Calu3 (cell line): Measurements from ENCODE around the gene MGST3. TPM values are rescaled to one million over a fixed set of nuclear protein-coding genes. Genes with fewer than 3 reads are reported as not detected.

Experiments
- BruUV-seq: library from RNA; stranded (reverse); fragments of 400-500 nt; replicated peaks from 2 replicates; lab custom pipeline; 2021; lab: Mats Ljungman, UMichigan
- CTCF ChIA-PET: fragments of 300-600 bp; sonication (Branson Sonifier 250); formaldehyde crosslinking; loops from one replicate; lab custom pipeline; 2022; ENCODE audit warnings: antibody characterized with exemption; lab: Charles Lee
- DNase-seq: peaks from one replicate; pipeline ENCODE4 v3.0.0; 2022
- H3K27ac Mint-ChIP-seq: one replicate; pipeline ENCODE4 v1.8.0; 2022; ENCODE audit warnings: mixed read lengths; ENCODE audit not compliant: unreplicated experiment
- H3K27me3 Mint-ChIP-seq: one replicate; pipeline ENCODE4 v1.8.0; 2022; ENCODE audit warnings: mixed read lengths; ENCODE audit not compliant: unreplicated experiment
- H3K36me3 Mint-ChIP-seq: one replicate; pipeline ENCODE4 v1.8.0; 2022; ENCODE audit warnings: mild to moderate bottlenecking, moderate library complexity, mixed read lengths; ENCODE audit not compliant: insufficient read depth, unreplicated experiment
- H3K4me1 Mint-ChIP-seq: one replicate; pipeline ENCODE4 v1.8.0; 2022; ENCODE audit warnings: mild to moderate bottlenecking, low read depth, mixed read lengths; ENCODE audit not compliant: unreplicated experiment
- H3K4me3 Mint-ChIP-seq: one replicate; pipeline ENCODE4 v1.8.0; 2022; ENCODE audit warnings: mild to moderate bottlenecking, low read depth, moderate library complexity, mixed read lengths; ENCODE audit not compliant: unreplicated experiment
- H3K9me3 Mint-ChIP-seq: one replicate; pipeline ENCODE4 v1.8.0; 2022; ENCODE audit warnings: low read depth, mixed read lengths; ENCODE audit not compliant: unreplicated experiment
- CTCF ChIP-seq: fragments of 200-600 bp; IDR thresholded peaks from one replicate; pipeline ENCODE4 v1.8.0; 2022; ENCODE audit warnings: antibody characterized with exemption; ENCODE audit not compliant: unreplicated experiment
- intact Hi-C: fragments of 100-400 bp; cut with micrococcal nuclease; formaldehyde crosslinking; loops from one replicate; pipeline ENCODE4 v1.10.0; 2022; ENCODE audit not compliant: unreplicated experiment
- total RNA-seq: library from RNA; stranded (reverse); gene quantifications from 2 replicates; pipeline ENCODE4 v1.2.3, GENCODE V29; 2022

MGST3 gene
- total RNA-seq, 1 experiment from 2014 or later = 136 TPM

- TF ChIP-seq CTCF = no peak
- H3K4me1 Mint-ChIP-seq = no peaks in the 10 kb centered on the region
- DNase-seq = no peak
- no peak overlapping the region for H3K4me3 Mint-ChIP-seq
- intact Hi-C loops = no loop called here
- no peaks in the 10 kb centered on the region for H3K27me3 Mint-ChIP-seq
- H3K27ac Mint-ChIP-seq = no peak overlapping the region
- no peaks in the 10 kb centered on the region for H3K36me3 Mint-ChIP-seq
- CTCF ChIA-PET = no interaction called here
- BruUV-seq = no TSS peak
- H3K9me3 Mint-ChIP-seq = no peaks in the 10 kb centered on the region
Observed at GRCh38 chr1:165629151-165629550, 1.9 kb upstream of the MGST3 start.

- BruUV-seq = TSS peak; percentile 88
- intact Hi-C loops = loop anchor here (2.0 to 10.0 kb wide), 2 partner anchors 67 to 215 kb away; no protein-coding TSS in a partner anchor
- no peak for DNase-seq
- no peaks in the 10 kb centered on the region for H3K36me3 Mint-ChIP-seq
- H3K4me3 Mint-ChIP-seq = no peak overlapping the region
- no peaks in the 10 kb centered on the region for H3K4me1 Mint-ChIP-seq
- CTCF ChIA-PET = interaction anchor here (0.8 to 0.9 kb wide), 2 partner anchors 28 to 33 kb away, joined by 3 read pairs; no protein-coding TSS in a partner anchor
- no peaks in the 10 kb centered on the region for H3K27me3 Mint-ChIP-seq
- H3K9me3 Mint-ChIP-seq = no peaks in the 10 kb centered on the region
- no peak for TF ChIP-seq CTCF
- no peak overlapping the region for H3K27ac Mint-ChIP-seq
Observed at GRCh38 chr1:165629848-165630628, 996 bp upstream of the MGST3 start.

- CTCF ChIA-PET = interaction anchor here (0.6 to 1.8 kb wide), 4 partner anchors 15 to 91 kb away, joined by 3 to 7 read pairs (median 4); no protein-coding TSS in a partner anchor
Observed at GRCh38 chr1:165631342-165632151, 513 bp downstream of the MGST3 start.

More at GRCh38 chr1:165631342-165632151, 513 bp downstream of the MGST3 start:
- H3K27ac Mint-ChIP-seq = no peak overlapping the region
- peak; percentile 73 for DNase-seq
- BruUV-seq = no TSS peak
- TF ChIP-seq CTCF = no peak
- no peaks in the 10 kb centered on the region for H3K36me3 Mint-ChIP-seq
- no peaks in the 10 kb centered on the region for H3K27me3 Mint-ChIP-seq
- H3K9me3 Mint-ChIP-seq = no peaks in the 10 kb centered on the region
- H3K4me3 Mint-ChIP-seq = no peak overlapping the region
- intact Hi-C loops = loop anchor here (1.0 to 10.0 kb wide), 3 partner anchors 30 to 213 kb away; no protein-coding TSS in a partner anchor
- peaks cover under 1% of the 10 kb centered on the region for H3K4me1 Mint-ChIP-seq
